Activated CD4-positive, alpha-beta memory T cell treated with anti-CD3 and anti-CD28 coated beads, Interleukin-2, amount 10 ng/mL, durations not matched to agents 7 days and 5 days (primary cell): Measurements from ENCODE around the gene POU3F1. TPM values are rescaled to one million over a fixed set of nuclear protein-coding genes. Genes with fewer than 3 reads are reported as not detected.
"Not testable (repeated sequence)": the region's sequence is repeated elsewhere in the genome, so short reads cannot be mapped to it uniquely, and the experiment has no call there.

Source experiments
- CTCF ChIA-PET: fragments of 350-600 bp; sonication (Branson Sonifier 250); formaldehyde crosslinking; loops from one replicate; lab custom pipeline; 2021; ENCODE audit warnings: antibody characterized with exemption, inconsistent platforms; lab: Charles Lee
- POLR2A ChIA-PET: fragments of 350-600 bp; sonication (Branson Sonifier 250); formaldehyde crosslinking; loops from one replicate; lab custom pipeline; 2021; ENCODE audit warnings: antibody characterized with exemption; lab: Charles Lee
- DNase-seq: peaks from one replicate; pipeline ENCODE4 v3.0.0-alpha.2; 2020
- H3K27ac Mint-ChIP-seq: one replicate; pipeline ENCODE4 v1.8.0; 2021; ENCODE audit warnings: mild to moderate bottlenecking, mixed read lengths
- H3K27me3 Mint-ChIP-seq: one replicate; pipeline ENCODE4 v1.8.0; 2021; ENCODE audit warnings: mixed read lengths
- H3K36me3 Mint-ChIP-seq: one replicate; pipeline ENCODE4 v1.8.0; 2021; ENCODE audit warnings: low read depth, mixed read lengths
- H3K4me1 Mint-ChIP-seq: one replicate; pipeline ENCODE4 v1.8.0; 2021; ENCODE audit warnings: mixed read lengths
- H3K4me3 Mint-ChIP-seq: one replicate; pipeline ENCODE4 v1.8.0; 2021; ENCODE audit warnings: mild to moderate bottlenecking, mixed read lengths
- H3K9me3 Mint-ChIP-seq: one replicate; pipeline ENCODE4 v1.8.0; 2021; ENCODE audit warnings: mixed read lengths
- total RNA-seq, 2 experiments: library from RNA; stranded (reverse); gene quantifications; one replicate each; pipeline ENCODE4 v1.2.3, GENCODE V29; 2021

POU3F1 gene
- total RNA-seq, 2 experiments from 2014 or later, result not detected

- no peak for DNase-seq
- Mint-ChIP-seq H3K36me3 (no peaks in the 10 kb centered on the region), H3K9me3 (no peaks in the 10 kb centered on the region), H3K4me3 (no peak overlapping the region), H3K27me3 (peaks cover 12% of the 10 kb centered on the region), H3K27ac (no peak overlapping the region), H3K4me1 (no peaks in the 10 kb centered on the region)
- ChIA-PET CTCF (no interaction called here), POLR2A (no interaction called here)
These were observed 9.2 kb downstream of the POU3F1 start for GRCh38 chr1:38037221-38037939.

- ChIA-PET POLR2A (no interaction called here), CTCF (no interaction called here)
- no peak for DNase-seq
- H3K27me3 Mint-ChIP-seq, result no peaks in the 10 kb centered on the region
- H3K27ac Mint-ChIP-seq, result no peak overlapping the region
- H3K4me1 Mint-ChIP-seq, result peaks cover 17% of the 10 kb centered on the region
- no peaks in the 10 kb centered on the region for H3K36me3 Mint-ChIP-seq
- H3K4me3 Mint-ChIP-seq, result no peak overlapping the region
- no peaks in the 10 kb centered on the region for H3K9me3 Mint-ChIP-seq
These were observed 11.7 kb downstream of the POU3F1 start for GRCh38 chr1:38034871-38035270.

- DNase-seq, H3K27ac Mint-ChIP-seq, H3K27me3 Mint-ChIP-seq, H3K36me3 Mint-ChIP-seq, H3K4me3 Mint-ChIP-seq, H3K9me3 Mint-ChIP-seq, CTCF ChIA-PET: not testable (repeated sequence)
- POLR2A ChIA-PET, result interaction anchor here (0.8 kb wide), 1 partner anchor 23 kb away, joined by 3 read pairs; no protein-coding TSS in a partner anchor
- H3K4me1 Mint-ChIP-seq, result peaks cover 36% of the 10 kb centered on the region
These were observed 13.6 kb downstream of the POU3F1 start for GRCh38 chr1:38032992-38033391.

- Mint-ChIP-seq H3K36me3 (no peaks in the 10 kb centered on the region), H3K27ac (no peak overlapping the region), H3K4me3 (no peak overlapping the region), H3K9me3 (no peaks in the 10 kb centered on the region), H3K27me3 (no peaks in the 10 kb centered on the region), H3K4me1 (peaks cover 51% of the 10 kb centered on the region)
- POLR2A ChIA-PET, result no interaction called here
- CTCF ChIA-PET, result no interaction called here
- DNase-seq, result no peak
These were observed 15.1 kb downstream of the POU3F1 start for GRCh38 chr1:38031513-38031866.

GRCh38 chr1:38030596-38031512, 15.7 kb downstream of the POU3F1 start:
- Mint-ChIP-seq H3K27me3 (no peaks in the 10 kb centered on the region), H3K36me3 (peaks cover 1% of the 10 kb centered on the region), H3K9me3 (no peaks in the 10 kb centered on the region), H3K27ac (peak overlapping the region; percentile 52), H3K4me1 (peaks cover 52% of the 10 kb centered on the region), H3K4me3 (no peak overlapping the region)
- CTCF ChIA-PET, result interaction anchor here (0.8 to 3.9 kb wide), 9 partner anchors 9 to 528 kb away, joined by 3 to 29 read pairs (median 3); partner anchors contain the start of gene MTF1
- DNase-seq, result no peak
- POLR2A ChIA-PET, result interaction anchor here (1.0 to 1.7 kb wide), 6 partner anchors 10 to 100 kb away, joined by 3 to 11 read pairs (median 4); partner anchors contain the start of genes SF3A3 and UTP11

GRCh38 chr1:38029685-38030511, 16.7 kb downstream of the POU3F1 start:
- Mint-ChIP-seq H3K27ac (peak overlapping the region; percentile 52), H3K9me3 (no peaks in the 10 kb centered on the region), H3K4me3 (no peak overlapping the region), H3K27me3 (no peaks in the 10 kb centered on the region), H3K36me3 (peaks cover 5% of the 10 kb centered on the region), H3K4me1 (peaks cover 54% of the 10 kb centered on the region)
- ChIA-PET POLR2A (interaction anchor here (0.8 to 1.7 kb wide), 8 partner anchors 9 to 170 kb away, joined by 3 to 11 read pairs (median 3); partner anchors contain the start of genes SF3A3 and UTP11), CTCF (interaction anchor here (0.5 to 3.9 kb wide), 12 partner anchors 10 to 1603 kb away, joined by 3 to 29 read pairs (median 3); partner anchors contain the start of gene MTF1)
- peak; percentile 74 for DNase-seq

- no peak overlapping the region for H3K4me3 Mint-ChIP-seq
- H3K27ac Mint-ChIP-seq, result peak overlapping the region; percentile 52
- ChIA-PET POLR2A (interaction anchor here (1.0 to 2.0 kb wide), 4 partner anchors 10 to 169 kb away, joined by 3 to 11 read pairs (median 8); partner anchors contain the start of genes SF3A3 and UTP11), CTCF (interaction anchor here (0.7 to 3.9 kb wide), 10 partner anchors 11 to 562 kb away, joined by 3 to 29 read pairs (median 3); no protein-coding TSS in a partner anchor)
- H3K36me3 Mint-ChIP-seq, result peaks cover 8% of the 10 kb centered on the region
- no peak for DNase-seq
- no peaks in the 10 kb centered on the region for H3K27me3 Mint-ChIP-seq
- peaks cover 56% of the 10 kb centered on the region for H3K4me1 Mint-ChIP-seq
- H3K9me3 Mint-ChIP-seq, result no peaks in the 10 kb centered on the region
These were observed 17.4 kb downstream of the POU3F1 start for GRCh38 chr1:38029081-38029681.

GRCh38 chr1:38028671-38029070, 17.9 kb downstream of the POU3F1 start:
- Mint-ChIP-seq H3K9me3 (no peaks in the 10 kb centered on the region), H3K4me3 (no peak overlapping the region), H3K27me3 (no peaks in the 10 kb centered on the region), H3K4me1 (peaks cover 56% of the 10 kb centered on the region), H3K36me3 (peaks cover 12% of the 10 kb centered on the region), H3K27ac (peak overlapping the region; percentile 52)
- DNase-seq, result no peak
- ChIA-PET CTCF (interaction anchor here (0.6 to 3.9 kb wide), 6 partner anchors 10 to 531 kb away, joined by 3 to 29 read pairs (median 4); partner anchors contain the start of gene SF3A3), POLR2A (interaction anchor here (1.0 to 2.0 kb wide), 4 partner anchors 10 to 39 kb away, joined by 3 to 9 read pairs (median 4); partner anchors contain the start of genes SF3A3 and UTP11)

- Mint-ChIP-seq H3K27me3 (no peaks in the 10 kb centered on the region), H3K4me1 (peaks cover 56% of the 10 kb centered on the region), H3K36me3 (peaks cover 12% of the 10 kb centered on the region), H3K9me3 (no peaks in the 10 kb centered on the region), H3K4me3 (no peak overlapping the region), H3K27ac (peak overlapping the region; percentile 52)
- CTCF ChIA-PET, result interaction anchor here (0.6 to 3.9 kb wide), 5 partner anchors 10 to 178 kb away, joined by 3 to 29 read pairs (median 5); partner anchors contain the start of gene SF3A3
- DNase-seq, result peak; percentile 54
- POLR2A ChIA-PET, result interaction anchor here (1.0 to 2.0 kb wide), 6 partner anchors 9 to 39 kb away, joined by 3 to 9 read pairs (median 4); partner anchors contain the start of genes SF3A3 and UTP11
These were observed 18.4 kb downstream of the POU3F1 start for GRCh38 chr1:38028105-38028591.

GRCh38 chr1:38027201-38028104, 19.1 kb downstream of the POU3F1 start:
- no peak overlapping the region for H3K4me3 Mint-ChIP-seq
- peaks cover 16% of the 10 kb centered on the region for H3K36me3 Mint-ChIP-seq
- no peaks in the 10 kb centered on the region for H3K9me3 Mint-ChIP-seq
- no peaks in the 10 kb centered on the region for H3K27me3 Mint-ChIP-seq
- H3K27ac Mint-ChIP-seq, result peak overlapping the region; percentile 52
- H3K4me1 Mint-ChIP-seq, result peaks cover 56% of the 10 kb centered on the region
- CTCF ChIA-PET, result interaction anchor here (0.7 to 3.9 kb wide), 7 partner anchors 9 to 808 kb away, joined by 3 to 29 read pairs (median 5); partner anchors contain the start of gene SF3A3
- POLR2A ChIA-PET, result interaction anchor here (1.0 to 2.6 kb wide), 9 partner anchors 9 to 38 kb away, joined by 3 to 12 read pairs (median 4); partner anchors contain the start of genes POU3F1, SF3A3 and UTP11
- no peak for DNase-seq
